ENCODE results near the gene TNS3. TPM values are rescaled to one million over a fixed set of nuclear protein-coding genes. Genes with fewer than 3 reads are reported as not detected.

TNS3 gene
- total and polyA plus RNA-seq, 10 of the 15 experiments (the other 5 are each of a cell fraction or from before 2014, with no cell fraction given) = 0.27 to 2.7 (median 0.79) TPM

DNA sequence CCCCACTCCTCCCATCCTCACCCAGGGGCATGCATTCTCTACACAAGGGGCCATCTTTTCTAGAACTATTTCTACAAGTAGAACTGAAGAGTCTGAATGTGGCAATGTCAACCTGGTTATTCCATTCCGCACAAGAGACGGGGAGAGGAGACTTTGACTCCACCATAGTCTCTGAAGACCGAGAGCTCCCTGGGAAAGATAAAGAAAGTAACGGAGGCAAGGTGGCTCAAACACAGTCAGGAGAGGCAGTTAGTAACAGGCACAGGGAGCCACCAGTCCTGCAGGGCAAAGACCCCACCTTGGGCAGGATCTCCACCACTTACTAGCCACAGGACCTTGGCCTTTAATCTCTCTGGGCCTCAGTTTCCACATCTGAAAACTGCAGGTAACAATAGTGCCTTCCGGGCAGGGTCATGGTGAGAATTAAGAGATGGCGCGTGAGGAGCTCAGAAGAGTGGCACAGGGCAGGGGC, 100.3 kb downstream of the TNS3 start:
- no peaks in the 10 kb centered on the region for H4K20me1 ChIP-seq (ENCODE audit: control insufficient read depth, insufficient read depth)
- ChIA-PET RAD21 (ENCODE audit: unreplicated experiment) (interaction anchor here (0.8 to 1.2 kb wide), 2 partner anchors 12 to 338 kb away, joined by 3 read pairs; no protein-coding TSS in a partner anchor), CTCF (no interaction called here), POLR2A (interaction anchor here (1.2 kb wide), 1 partner anchor 13 kb away, joined by 3 read pairs; no protein-coding TSS in a partner anchor), SMC1A (ENCODE audit: uncharacterized antibody, unreplicated experiment) (no interaction called here)
- DNase-seq (ENCODE audit: low read depth, low spot score) (no peak), ATAC-seq (no peak), FAIRE-seq (no peak)
- BruUV-seq (replicated peaks) = no TSS peak
- H3K36me3 ChIP-seq (ENCODE audit: control insufficient read depth in 2 of 2, insufficient read depth in 2 of 2, low read length in 1 of 2) = no peaks in the 10 kb centered on the region
- intact Hi-C loops (cut with micrococcal nuclease; ENCODE audit: unreplicated experiment) = no loop called here
- WGBS (ENCODE audit: insufficient coverage, insufficient replicate concordance, low lambda C conversion rate, missing lambda C conversion rate) = 91% methylated on average over 7 of the region's 7 CpGs
- H3K4me3 ChIP-seq = peak overlapping the region; percentile 62; the same call in 1 of the 2 replicates
- peaks cover 28% of the 10 kb centered on the region for H3K4me1 ChIP-seq (ENCODE audit: control insufficient read depth, insufficient read depth, low read length)
- no peak for TF ChIP-seq HDGF (IDR thresholded peaks at IDR 0.05)
- TF ChIP-seq EED (IDR thresholded peaks at IDR 0.05; ENCODE audit: low read depth) = no peak
- TF ChIP-seq POLR2AphosphoS5 (IDR thresholded peaks at IDR 0.05; ENCODE audit: low read length) = no peak
- TF ChIP-seq, protein P1, sequence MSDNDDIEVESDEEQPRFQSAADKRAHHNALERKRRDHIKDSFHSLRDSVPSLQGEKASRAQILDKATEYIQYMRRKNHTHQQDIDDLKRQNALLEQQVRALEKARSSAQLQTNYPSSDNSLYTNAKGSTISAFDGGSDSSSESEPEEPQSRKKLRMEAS (IDR thresholded peaks at IDR 0.05; ENCODE audit: low read depth, low read length) = no peak
- no peak for TF ChIP-seq NR2C1 (IDR thresholded peaks at IDR 0.05)
- no peak for TF ChIP-seq PAX5 (IDR thresholded peaks at IDR 0.05; ENCODE audit: borderline replicate concordance, low read depth, low read length)
- TF ChIP-seq SREBF2 (IDR thresholded peaks at IDR 0.05; ENCODE audit: low read length) = no peak
- TF ChIP-seq ZNF384 (IDR thresholded peaks at IDR 0.05; ENCODE audit: borderline replicate concordance, low read depth, low read length) = no peak
- no peak for TF ChIP-seq BCL11A (IDR thresholded peaks at IDR 0.05; ENCODE audit: low read depth, low read length)
- TF ChIP-seq, protein P2, sequence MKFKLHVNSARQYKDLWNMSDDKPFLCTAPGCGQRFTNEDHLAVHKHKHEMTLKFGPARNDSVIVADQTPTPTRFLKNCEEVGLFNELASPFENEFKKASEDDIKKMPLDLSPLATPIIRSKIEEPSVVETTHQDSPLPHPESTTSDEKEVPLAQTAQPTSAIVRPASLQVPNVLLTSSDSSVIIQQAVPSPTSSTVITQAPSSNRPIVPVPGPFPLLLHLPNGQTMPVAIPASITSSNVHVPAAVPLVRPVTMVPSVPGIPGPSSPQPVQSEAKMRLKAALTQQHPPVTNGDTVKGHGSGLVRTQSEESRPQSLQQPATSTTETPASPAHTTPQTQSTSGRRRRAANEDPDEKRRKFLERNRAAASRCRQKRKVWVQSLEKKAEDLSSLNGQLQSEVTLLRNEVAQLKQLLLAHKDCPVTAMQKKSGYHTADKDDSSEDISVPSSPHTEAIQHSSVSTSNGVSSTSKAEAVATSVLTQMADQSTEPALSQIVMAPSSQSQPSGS (IDR thresholded peaks at IDR 0.05; ENCODE audit: low read length) = no peak
- no peak for TF ChIP-seq CEBPB (IDR thresholded peaks at IDR 0.05; ENCODE audit: borderline replicate concordance in 1 of 2, low read depth in 2 of 2, low read length in 2 of 2)
- TF ChIP-seq, protein P3, sequence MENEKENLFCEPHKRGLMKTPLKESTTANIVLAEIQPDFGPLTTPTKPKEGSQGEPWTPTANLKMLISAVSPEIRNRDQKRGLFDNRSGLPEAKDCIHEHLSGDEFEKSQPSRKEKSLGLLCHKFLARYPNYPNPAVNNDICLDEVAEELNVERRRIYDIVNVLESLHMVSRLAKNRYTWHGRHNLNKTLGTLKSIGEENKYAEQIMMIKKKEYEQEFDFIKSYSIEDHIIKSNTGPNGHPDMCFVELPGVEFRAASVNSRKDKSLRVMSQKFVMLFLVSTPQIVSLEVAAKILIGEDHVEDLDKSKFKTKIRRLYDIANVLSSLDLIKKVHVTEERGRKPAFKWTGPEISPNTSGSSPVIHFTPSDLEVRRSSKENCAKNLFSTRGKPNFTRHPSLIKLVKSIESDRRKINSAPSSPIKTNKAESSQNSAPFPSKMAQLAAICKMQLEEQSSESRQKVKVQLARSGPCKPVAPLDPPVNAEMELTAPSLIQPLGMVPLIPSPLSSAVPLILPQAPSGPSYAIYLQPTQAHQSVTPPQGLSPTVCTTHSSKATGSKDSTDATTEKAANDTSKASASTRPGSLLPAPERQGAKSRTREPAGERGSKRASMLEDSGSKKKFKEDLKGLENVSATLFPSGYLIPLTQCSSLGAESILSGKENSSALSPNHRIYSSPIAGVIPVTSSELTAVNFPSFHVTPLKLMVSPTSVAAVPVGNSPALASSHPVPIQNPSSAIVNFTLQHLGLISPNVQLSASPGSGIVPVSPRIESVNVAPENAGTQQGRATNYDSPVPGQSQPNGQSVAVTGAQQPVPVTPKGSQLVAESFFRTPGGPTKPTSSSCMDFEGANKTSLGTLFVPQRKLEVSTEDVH (IDR thresholded peaks at IDR 0.05; ENCODE audit: low read depth, partially characterized antibody) = no peak
- no peak for TF ChIP-seq HCFC1 (IDR thresholded peaks at IDR 0.05; ENCODE audit: low read length)
- no peak for TF ChIP-seq RB1 (IDR thresholded peaks at IDR 0.05; ENCODE audit: borderline replicate concordance)
- no peak for TF ChIP-seq RBBP5 (conservative IDR thresholded peaks at IDR 0.05)
- TF ChIP-seq CREM (IDR thresholded peaks at IDR 0.05; ENCODE audit: low read depth) = no peak
- H3K27me3 ChIP-seq (replicated peaks in 1 of 2; ENCODE audit: control insufficient read depth in 2 of 2, insufficient read depth in 2 of 2, low read length in 1 of 2) = no peaks in the 10 kb centered on the region
- peaks cover 2% of the 10 kb centered on the region for H3K79me2 ChIP-seq (ENCODE audit: control insufficient read depth, insufficient read depth, low read length)
- H3K9me3 ChIP-seq (replicated peaks; ENCODE audit: control insufficient read depth, insufficient read depth, low read length) = no peaks in the 10 kb centered on the region
- no peak overlapping the region for H3K27ac ChIP-seq (ENCODE audit: control insufficient read depth, insufficient read depth)
- H3K9ac ChIP-seq (ENCODE audit: control insufficient read depth, insufficient read depth, low read length) = no peak overlapping the region
- H2AFZ ChIP-seq (ENCODE audit: control insufficient read depth, low read depth, low read length) = no peak overlapping the region
- in situ Hi-C loops (cut with MboI) = no loop called here
- H3K4me2 ChIP-seq (ENCODE audit: control insufficient read depth, insufficient read depth) = no peak overlapping the region; the same call in none of the 2 replicates

Measured in GM12878 (cell line).